Measurements from ENCODE around the gene STARD9.
"Not testable (repeated sequence)": the region's sequence is repeated elsewhere in the genome, so short reads cannot be mapped to it uniquely, and the experiment has no call there.

Gene STARD9

DNA sequence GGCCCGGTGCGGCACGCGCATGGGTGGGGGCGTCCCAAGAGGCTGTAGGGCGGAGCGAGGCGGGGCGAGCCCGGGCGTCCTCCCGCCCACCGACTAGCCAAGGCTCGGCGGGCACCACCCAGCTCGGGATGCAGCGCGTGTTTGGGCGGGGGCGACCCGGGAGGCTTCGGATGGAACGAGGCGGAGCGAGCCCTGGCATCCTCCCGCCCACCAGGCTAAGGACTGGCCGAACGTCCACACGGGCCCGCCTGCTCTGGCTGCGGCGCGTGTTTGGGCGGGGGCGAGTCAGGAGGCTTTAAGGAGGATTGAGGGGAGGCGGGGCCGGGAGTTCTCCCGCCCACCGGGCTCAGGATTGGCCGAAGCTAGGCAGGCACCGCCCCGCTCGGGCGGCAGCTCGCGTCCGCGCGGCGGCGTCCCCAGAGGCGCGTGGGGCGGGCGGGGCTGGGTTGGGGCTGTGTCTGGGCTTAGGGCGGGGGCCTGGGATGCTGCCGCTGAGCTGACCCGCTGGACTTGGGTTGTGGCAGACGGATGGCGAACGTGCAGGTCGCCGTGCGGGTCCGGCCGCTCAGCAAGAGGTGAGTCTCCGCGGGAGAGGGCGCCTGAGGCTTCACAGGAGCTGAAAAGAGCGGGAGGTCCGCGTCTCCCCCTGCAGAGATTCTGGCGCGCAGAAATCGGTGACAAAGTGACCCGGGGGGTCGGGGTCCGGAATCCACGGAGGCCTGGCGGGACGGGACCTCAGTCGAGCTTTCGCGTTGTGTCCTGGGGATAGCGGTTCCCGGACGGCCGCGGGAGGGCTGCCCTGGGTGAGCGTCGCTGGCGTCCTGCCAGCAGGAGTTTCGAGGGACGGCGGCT lies at the start of gene STARD9:
STARD9 (plus strand) TSS at position 419 of the 852 bp plus-strand sequence; CDS start at position 529, 110 bp downstream.
- DNase-seq (ENCODE audit: low read depth in 2 of 3, low spot score in 1 of 3) = peak; percentile 90 to 93 (median 92)

DNA sequence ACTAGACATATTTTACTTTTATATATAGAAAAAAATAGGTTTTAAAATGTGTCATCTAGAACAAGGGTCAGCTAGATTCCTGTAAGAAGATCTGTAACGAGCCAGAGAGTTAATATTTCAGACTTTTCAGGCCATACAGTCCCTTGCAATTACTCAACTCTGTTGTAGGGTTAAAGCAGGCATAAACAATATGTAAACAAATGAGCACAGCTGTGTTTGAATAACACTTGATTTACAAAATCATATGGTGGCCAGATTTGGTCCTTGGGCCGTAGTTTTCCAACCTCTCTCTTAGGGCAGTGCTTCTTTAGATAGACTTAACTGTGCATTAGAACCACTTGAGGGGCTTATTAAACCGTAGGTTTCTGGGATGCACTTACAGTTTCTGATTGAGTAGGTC lies 46.4 kb upstream of the STARD9 start:
- no peak for DNase-seq (ENCODE audit: low read depth in 2 of 3, low spot score in 1 of 3)

DNA sequence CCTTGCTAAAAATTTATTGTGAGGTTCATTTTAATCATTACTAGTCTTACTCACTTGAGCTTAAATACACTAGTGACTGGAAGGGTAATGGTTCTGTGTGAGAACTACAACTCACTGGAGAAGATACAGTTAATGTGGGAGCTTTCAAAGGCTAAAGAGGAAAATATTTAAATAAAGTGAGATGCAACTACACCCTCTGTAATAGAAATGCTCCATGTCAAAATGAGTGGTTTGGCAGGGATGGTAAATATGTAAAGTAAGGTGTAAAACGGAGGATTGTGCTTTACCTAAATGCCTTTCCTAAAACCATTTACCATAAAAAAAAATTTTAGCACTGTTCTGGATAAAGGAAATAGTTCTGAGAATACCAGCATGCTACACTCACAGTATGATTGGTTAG lies 42.2 kb upstream of the STARD9 start:
- no peak for DNase-seq (ENCODE audit: low read depth in 2 of 3, low spot score in 1 of 3)

DNA sequence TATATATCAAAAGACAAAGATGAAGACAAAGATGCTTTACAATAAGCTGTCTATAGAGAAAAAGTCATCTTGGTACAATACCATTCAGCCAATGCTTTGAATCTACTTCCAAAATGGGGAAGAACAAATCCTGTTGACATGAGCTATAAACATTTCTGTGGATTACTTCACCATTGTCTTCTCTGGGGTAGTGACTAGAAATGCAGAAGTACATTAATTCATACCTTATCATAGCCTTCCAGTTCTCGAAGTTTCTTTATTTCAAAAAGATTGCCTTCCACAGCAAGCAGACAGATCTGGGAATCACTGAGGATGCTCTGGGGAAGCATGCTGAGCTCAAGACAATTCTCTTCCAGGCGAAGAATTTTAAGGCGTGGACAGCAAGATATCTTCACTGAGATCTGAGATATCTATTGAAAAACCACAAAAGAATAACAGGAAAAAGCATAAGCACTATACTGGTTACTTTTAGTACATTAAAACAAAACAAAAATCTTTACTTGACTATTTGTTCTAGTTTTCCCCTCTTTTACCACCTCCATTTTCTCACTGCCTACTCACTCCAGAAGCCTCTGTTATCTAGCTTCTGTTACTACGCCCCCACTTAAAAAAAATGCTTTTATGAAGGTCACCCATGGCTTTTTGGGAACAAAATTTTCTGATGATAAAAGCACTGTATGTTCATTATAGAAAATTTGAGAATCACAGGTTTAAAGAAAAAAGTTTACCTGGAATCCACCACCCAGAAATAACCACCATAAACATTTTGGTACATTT lies 30.4 kb upstream of the STARD9 start:
- DNase-seq (ENCODE audit: low read depth in 2 of 3, low spot score in 1 of 3) = no peak

DNA sequence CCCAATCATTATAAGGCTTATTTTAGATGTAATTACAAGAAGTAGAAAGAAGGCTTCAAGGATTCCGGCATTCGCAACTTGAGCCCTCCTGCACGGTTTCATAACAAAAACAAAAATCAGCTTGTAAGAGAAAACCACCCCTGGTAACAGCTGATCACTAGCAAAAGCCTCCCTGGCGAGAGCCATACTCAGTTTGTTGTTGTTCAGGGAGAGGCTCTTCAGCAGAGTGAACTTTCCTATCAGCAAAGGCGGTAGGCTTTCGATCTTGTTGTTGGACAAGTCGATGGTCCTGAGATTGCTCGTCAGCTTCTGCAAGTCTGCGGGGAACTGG lies 27.5 kb upstream of the STARD9 start:
- DNase-seq (ENCODE audit: low read depth in 2 of 3, low spot score in 1 of 3) = no peak

DNA sequence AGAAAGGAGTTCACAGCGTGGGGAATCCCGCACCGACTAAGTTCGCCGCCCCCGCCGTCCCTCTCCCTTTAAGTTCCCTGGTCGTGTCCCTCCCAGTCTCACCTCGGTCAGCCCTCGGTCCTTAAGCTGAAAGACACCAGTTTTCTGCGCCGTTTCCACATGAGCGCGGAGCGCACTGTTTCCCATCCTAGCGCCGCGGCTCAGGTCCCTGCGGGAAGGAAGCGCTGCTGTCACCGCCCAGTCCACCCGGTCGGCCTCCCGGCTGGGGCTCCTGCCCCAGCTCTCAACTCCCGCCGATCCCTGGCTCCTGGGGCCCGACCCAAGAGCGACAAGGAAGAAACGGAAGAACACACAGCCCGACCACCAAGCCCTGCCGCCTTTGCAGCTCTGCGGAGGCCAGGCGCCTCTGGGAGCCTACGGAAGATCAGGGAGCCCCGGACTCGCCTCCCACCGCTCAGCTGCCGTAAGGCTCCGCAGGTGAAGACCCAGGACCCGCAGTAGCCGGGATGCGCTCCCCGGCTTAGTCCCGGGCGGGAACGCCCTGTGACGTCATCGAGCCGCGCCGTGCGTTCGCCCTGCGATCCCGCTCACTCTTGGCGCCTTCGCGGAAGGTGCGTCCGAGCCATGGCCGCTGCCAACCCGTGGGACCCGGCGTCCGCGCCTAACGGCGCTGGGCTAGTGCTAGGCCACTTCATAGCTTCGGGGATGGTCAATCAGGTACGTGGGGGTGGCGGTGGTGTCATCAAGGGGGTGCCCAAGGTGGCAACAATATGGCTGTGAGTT lies 27.0 kb upstream of the STARD9 start, which contains the start of the genes HAUS2 and LRRC57:
HAUS2 (plus strand) TSS at position 590 of the 783 bp plus-strand sequence; CDS start at position 625, 35 bp downstream.
LRRC57 (minus strand) TSS at position 545 of the 783 bp plus-strand sequence; CDS start at position 186, 359 bp downstream.
- peak; percentile 75 to 88 (median 84) for DNase-seq (ENCODE audit: low read depth in 2 of 3, low spot score in 1 of 3)

DNA sequence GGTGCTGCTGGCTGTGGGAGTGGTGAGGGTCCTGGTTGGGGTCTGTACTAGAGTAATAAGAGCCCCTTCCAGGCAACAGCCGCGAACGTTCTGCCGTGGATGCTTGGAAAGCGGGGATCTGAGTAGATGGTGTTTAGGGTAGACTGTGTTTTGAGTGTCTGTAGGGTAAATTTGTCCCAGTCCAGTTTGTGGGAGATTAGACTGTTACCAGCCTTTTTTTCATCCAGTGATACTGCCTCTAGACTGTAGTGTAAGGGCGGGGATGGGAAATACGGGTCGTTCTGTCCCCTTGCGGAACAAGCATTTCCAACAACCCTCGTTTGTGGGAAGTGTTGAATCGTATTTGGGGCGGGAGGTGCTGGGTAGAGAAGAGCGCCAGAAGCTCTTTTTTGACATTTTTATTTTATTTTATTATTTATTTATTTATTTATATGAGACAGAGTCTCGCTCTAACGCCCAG lies 26.3 kb upstream of the STARD9 start:
- no peak for DNase-seq (ENCODE audit: low read depth in 2 of 3, low spot score in 1 of 3)

DNA sequence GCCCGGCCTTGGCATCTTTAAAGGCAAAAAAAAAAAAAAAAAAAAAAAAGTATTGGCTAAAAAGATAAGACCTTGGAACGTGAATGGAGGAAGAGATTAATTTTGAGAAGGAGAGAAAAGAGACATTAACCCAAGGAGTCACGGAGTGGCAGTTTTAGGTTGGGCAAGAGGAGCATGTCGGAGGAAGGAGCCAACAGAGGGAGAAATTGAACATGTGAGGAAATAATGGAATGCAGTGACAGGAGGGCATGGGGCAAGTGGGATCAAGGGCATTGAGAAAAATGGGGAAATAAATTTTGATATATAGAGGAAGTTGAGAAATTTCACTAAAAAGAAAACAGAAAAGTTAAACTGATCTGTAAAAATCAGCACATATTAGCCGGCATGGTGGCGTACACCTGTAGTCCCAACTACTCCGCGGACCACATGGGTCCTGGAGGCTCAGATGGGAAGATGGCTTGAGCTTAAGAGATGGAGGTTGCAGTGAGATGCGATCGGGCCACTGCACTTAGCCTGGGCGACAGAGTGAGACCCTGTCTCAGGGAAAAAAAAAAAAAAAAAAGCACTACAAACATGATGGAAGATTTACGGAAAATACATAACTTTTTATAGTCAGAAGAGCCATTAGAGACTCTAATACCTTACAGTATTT lies 25.5 kb upstream of the STARD9 start:
- no peak for DNase-seq (ENCODE audit: low read depth in 2 of 3, low spot score in 1 of 3)

DNA sequence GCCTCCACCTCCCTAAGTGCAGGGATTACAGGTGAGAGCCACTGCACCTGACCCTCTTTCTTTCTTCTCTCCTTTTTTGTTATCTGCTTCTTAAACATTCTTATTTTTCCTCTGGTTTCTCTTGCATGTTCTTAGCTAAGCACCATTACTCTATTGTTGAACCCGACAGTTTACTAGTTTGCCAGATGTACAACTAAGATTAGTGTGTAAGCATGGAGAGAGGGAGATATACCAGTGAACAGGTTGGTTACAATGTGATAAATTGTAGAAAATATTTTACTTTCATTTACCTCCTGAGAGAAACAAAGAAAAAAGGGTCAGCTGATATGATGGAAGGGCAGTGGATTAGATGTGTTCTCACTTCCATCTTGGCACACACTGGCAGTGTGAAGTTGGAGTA lies 21.9 kb upstream of the STARD9 start:
- DNase-seq (ENCODE audit: low read depth in 2 of 3, low spot score in 1 of 3) = no peak

DNA sequence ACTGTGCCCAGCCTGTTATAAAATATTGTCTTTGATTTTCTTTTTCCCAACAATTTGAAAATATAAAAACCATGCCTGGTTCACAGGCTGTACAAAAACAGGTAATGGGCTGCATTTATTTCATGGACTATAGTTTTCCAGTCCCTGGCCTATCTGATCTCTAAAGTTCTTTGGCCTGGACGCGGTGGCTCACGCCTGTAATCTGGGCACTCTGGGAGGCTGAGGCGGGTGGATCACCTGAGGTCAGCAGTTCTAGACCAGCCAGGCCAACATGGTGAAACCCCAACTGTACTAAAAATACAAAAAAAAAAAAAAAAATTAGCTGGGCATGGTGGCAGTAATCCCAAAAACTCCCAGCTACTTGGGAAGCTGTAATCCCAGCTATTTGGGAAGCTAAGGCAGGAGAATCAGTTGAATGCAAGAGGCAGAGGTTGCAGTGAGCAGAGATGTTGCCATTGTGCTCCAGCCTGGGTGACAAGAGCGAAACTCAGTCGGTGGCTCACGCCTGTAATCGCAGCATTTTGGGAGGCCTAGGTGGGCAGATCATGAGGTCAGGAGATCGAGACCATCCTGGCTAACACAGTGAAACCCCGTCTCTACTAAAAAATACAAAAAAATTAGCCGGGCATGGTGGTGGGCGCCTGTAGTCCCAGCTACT lies 18.7 kb upstream of the STARD9 start:
- DNase-seq (ENCODE audit: low read depth in 2 of 3, low spot score in 1 of 3) = not testable (repeated sequence)

DNA sequence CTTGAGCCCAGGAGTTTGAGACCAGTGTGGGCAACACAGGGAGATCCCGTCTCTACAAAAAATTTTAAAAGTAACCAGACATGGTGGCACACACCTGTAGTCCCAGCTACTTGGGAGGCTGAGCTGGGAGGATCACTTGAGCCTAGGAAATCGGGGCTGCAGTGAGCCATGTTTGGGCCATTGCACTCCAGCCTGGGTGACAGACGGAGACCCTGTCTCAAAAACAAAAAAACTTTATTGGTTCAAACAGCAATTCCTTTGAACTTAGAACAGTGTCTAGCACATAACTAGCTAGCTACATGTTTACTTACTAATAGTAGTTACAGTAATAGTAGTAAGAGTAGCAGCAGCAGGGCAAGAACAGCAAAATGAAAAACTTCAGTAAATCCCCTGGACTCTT lies 16.7 kb upstream of the STARD9 start:
- DNase-seq (ENCODE audit: low read depth in 2 of 3, low spot score in 1 of 3) = no peak

DNA sequence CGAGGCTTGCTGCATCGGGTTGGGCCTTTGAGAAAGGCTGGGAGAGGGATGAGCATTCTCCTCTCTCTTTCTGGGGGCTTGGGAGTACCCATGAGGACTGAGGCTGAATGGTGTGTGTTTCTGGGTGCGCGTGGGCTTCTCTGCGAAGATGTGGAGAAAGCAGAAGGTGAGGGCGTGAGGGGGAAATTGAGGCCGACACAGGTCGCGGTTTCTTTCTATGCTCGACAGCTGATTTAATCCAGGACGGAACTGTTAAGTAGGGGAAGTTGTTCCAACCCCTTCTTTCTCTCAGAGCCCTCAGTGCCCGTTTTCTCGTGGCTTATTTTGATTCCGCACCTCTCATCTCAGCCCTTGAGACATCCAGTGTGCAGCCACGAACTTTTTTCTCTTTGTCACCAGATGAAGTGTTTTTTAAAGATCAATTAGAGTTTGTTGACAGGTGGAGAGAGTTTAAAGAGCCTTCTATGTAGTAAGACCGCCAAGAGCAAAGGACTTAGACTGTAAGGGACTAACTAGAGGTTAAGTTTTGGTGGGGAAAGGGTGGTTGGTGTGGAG lies 711 bp downstream of the STARD9 start:
- no peak for DNase-seq (ENCODE audit: low read depth in 2 of 3, low spot score in 1 of 3)

DNA sequence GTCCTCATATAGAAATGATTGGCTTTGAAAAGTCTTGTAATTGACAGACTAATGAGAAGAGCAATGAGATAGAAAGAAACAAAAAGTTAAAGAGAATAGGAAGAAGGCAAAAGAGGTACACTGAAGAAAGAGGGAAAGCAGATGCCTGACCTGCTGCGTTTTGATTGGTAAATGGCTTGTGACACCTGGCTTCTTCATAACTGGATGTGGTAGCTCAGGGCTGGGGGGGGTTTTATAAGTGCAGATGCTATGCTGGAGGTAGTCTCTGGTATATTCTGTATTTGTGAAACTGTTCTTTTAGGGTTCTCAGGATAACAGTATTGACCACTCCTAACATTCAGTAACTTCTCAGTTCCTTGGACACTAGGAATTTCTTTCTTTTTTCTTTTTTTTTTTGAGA lies 1.4 kb downstream of the STARD9 start:
- DNase-seq (ENCODE audit: low read depth in 2 of 3, low spot score in 1 of 3) = no peak

DNA sequence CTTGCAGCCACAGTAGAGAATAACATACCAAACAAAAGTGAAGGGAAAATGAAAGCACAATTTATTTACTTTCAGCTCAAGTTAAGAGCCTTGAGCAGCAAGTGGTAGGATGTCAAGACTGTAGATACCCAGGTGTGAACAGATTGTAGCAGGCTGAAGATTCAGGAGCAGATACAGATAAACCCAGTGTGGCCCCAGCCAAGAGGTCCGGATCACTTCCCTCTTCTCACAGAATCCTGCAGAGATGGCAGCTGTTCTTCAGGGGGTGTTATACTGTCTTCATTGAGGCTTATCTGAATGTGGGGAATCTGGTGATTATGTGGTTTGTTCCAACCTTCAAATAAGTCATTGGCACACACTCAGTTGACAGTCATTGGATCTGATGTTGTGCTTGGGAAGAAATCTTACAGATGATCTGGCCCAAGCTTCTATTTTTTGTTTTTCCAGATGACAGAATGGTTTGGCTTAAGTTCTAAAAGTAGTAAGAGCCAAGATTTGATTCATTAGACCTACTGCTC lies 2.2 kb downstream of the STARD9 start:
- no peak for DNase-seq (ENCODE audit: low read depth in 2 of 3, low spot score in 1 of 3)

DNA sequence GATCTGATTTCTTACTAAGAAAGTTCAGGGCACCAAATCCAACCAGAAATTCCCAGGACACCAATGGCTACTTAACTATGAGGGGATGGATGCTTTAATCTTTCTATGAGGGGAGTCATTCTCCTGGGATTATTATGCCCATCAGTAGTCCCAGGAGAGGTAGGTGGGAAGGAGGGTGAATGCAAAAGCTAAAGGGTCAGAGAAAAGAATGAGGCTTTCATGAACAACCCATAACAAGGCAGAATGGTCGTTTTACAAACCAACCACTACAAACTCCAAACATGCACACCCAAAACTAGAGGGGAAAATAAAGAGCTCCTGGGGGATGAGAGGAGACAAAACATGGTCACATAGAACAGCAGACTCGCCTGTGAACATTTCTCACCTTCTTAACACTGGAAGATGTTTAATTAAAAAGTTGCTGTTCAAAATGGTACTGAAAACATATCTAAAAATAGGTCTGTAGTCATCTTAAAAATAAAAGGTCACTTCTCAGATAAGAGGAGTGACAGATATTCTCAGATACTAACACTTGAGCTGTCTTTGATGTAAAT lies 3.7 kb downstream of the STARD9 start:
- DNase-seq (ENCODE audit: low read depth in 2 of 3, low spot score in 1 of 3) = no peak

DNA sequence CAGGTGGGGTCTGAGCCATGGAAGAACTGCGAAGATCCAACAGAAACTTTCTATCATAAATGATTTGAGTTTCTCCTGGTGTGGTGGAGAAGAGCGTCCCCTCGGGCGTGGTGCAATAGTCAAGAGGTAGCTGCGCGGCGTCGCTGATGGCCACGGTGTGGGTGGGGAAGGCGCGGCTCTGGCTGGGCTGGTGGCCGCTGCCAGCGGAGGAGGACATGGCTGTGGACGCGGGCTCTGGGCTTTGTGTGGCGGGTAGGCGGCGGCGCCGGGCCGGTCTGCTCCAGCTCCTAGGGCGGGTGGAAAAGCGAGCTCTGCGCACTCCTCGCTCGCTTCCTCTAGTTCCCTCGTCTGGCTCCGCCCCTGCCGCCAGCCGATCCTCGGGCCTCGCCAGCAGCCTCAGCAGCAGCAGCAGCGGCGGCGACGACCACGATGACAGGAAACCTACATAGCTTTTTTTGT lies 5.9 kb downstream of the STARD9 start:
- DNase-seq (ENCODE audit: low read depth in 2 of 3, low spot score in 1 of 3) = peak; percentile 47 to 76 (median 64)

DNA sequence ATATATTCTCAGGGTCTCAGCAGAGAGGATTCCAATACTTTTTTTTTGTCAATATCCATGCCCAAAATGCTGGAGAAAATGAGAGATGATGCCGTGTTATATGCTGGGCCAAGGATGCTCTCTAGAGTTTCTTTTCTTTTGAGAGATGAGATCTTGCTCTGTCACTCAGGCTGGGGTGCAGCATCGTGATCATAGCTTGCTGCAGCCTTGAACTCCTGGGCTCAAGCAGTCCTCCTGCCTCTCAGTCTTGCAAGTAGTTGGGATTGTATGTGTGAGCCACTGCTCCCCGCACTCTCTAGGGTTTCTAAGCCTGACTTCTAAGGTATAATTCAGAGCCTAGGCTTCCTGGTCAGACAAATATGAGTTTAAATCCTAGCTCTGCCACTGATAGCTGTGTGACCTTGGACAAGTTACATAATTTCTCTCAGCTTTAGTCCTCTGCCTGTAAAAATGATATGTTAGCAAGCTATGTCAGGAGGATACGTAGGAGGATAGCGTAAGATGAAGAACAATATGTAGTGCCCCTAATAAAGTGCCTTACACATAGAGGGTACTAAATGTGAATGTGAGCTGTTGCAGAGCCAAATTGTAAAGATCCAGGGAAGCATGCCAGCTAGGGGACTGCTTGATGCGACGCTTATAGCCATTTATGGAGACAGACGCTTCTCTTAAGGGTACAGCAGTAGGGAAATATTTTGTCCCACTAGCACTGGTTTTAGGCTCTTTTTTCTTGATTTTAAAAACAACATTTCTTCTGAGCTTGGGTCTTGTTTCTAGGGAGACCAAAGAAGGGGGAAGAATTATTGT lies 7.4 kb downstream of the STARD9 start:
- DNase-seq (ENCODE audit: low read depth in 2 of 3, low spot score in 1 of 3) = no peak

DNA sequence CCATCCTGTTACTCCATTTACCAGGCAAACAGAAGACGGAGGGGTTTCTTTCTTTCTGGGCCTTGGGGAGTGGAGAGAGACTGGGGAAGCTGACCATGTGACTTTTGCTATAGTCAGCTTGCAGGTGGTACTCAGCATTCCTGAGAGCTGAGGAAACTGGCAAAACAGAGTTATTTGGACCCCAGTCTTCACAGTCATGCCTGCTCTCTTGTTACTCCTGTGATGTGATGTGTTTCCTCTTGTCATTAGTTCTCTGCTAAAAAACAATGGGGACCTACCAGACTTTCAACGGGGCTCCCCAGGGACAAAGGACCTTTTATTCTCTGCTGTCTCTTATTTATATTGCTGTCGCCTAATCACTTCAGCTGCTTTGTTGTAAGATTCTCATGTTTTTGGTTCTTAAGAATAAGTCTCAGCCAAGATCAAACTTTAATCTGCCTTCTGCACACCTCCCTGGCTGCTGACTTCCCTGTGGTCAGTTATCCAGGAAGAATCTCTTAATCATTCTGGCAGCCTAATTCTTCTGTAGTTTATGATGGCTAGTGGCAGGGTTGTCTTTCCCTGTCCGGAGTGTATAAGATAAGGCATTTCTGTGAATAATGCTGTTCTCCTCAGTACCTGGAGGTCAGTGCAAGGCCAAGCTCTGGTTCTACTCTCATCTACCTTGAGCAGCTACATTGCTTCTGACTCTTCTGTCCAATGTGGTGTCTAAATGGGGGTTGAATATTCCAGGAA lies 8.8 kb downstream of the STARD9 start:
- DNase-seq (ENCODE audit: low read depth in 2 of 3, low spot score in 1 of 3) = no peak

Measured in stimulated activated CD4-positive, alpha-beta T cell treated with anti-CD3 and anti-CD28 coated beads, Interleukin-12 subunit alpha, Interleukin-12 subunit beta, amount 100 ng/mL, for 48 hours (primary cell).